GM12864 (cell line): ENCODE results near the gene NIPA2.

ENCODE experiments used
- DNase-seq: peaks from one replicate; pipeline ENCODE4 v3.0.0-alpha.2; 2011; ENCODE audit warnings: low read depth
- H3K4me3 ChIP-seq: 2 replicates; pipeline ENCODE4 v1.5.1; 2011; ENCODE audit warnings: mild to moderate bottlenecking, low read depth, low read length, control low read depth
- CTCF ChIP-seq: IDR thresholded peaks from 2 replicates; pipeline ENCODE4 v1.5.1; 2011; ENCODE audit warnings: low read depth, mild to moderate bottlenecking, moderate library complexity, low read length, control low read depth, inconsistent platforms; ENCODE audit errors: missing control alignments

The NIPA2 gene

GRCh38 chr15:22889146-22889818 is 50.8 kb downstream of the NIPA2 start:
- H3K4me3 ChIP-seq: no peak overlapping the region
- TF ChIP-seq CTCF: no peak
- no peak for DNase-seq

- no peak for TF ChIP-seq CTCF
- H3K4me3 ChIP-seq: no peak overlapping the region
Observed at GRCh38 chr15:22890296-22890695, 51.8 kb downstream of the NIPA2 start.

GRCh38 chr15:22891426-22892210 is 53.2 kb downstream of the NIPA2 start:
- no peak for TF ChIP-seq CTCF
- no peak for DNase-seq
- no peak overlapping the region for H3K4me3 ChIP-seq

More at GRCh38 chr15:22890296-22890695, 51.8 kb downstream of the NIPA2 start:
- no peak for DNase-seq

- TF ChIP-seq CTCF: no peak
- H3K4me3 ChIP-seq: no peak overlapping the region
- no peak for DNase-seq
Observed at GRCh38 chr15:22892333-22892732, 53.9 kb downstream of the NIPA2 start.

- no peak for DNase-seq
- TF ChIP-seq CTCF: no peak
- H3K4me3 ChIP-seq: no peak overlapping the region
Observed at GRCh38 chr15:22893081-22893480, 54.6 kb downstream of the NIPA2 start.

- no peak for DNase-seq
- no peak for TF ChIP-seq CTCF
- H3K4me3 ChIP-seq: no peak overlapping the region
Observed at GRCh38 chr15:22893881-22894280, 55.4 kb downstream of the NIPA2 start.
